Activated CD8-positive, alpha-beta memory T cell treated with anti-CD3 and anti-CD28 coated beads for 36 hours (primary cell): Measurements from ENCODE around the gene KLHL7. TPM values are rescaled to one million over a fixed set of nuclear protein-coding genes. Genes with fewer than 3 reads are reported as not detected.

ENCODE experiments used
- CTCF ChIA-PET: fragments of 350-600 bp; sonication (Branson Sonifier 250); formaldehyde crosslinking; loops from one replicate; lab custom pipeline; 2021; ENCODE audit warnings: antibody characterized with exemption; lab: Charles Lee
- POLR2A ChIA-PET: fragments of 350-600 bp; sonication (Branson Sonifier 250); formaldehyde crosslinking; loops from one replicate; lab custom pipeline; 2021; ENCODE audit warnings: antibody characterized with exemption; lab: Charles Lee
- total RNA-seq, 2 experiments: library from RNA; stranded (reverse); gene quantifications; one replicate each; pipeline ENCODE4 v1.2.3, GENCODE V29; 2021

The KLHL7 gene, protein sequence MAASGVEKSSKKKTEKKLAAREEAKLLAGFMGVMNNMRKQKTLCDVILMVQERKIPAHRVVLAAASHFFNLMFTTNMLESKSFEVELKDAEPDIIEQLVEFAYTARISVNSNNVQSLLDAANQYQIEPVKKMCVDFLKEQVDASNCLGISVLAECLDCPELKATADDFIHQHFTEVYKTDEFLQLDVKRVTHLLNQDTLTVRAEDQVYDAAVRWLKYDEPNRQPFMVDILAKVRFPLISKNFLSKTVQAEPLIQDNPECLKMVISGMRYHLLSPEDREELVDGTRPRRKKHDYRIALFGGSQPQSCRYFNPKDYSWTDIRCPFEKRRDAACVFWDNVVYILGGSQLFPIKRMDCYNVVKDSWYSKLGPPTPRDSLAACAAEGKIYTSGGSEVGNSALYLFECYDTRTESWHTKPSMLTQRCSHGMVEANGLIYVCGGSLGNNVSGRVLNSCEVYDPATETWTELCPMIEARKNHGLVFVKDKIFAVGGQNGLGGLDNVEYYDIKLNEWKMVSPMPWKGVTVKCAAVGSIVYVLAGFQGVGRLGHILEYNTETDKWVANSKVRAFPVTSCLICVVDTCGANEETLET
- total RNA-seq: 10 to 100 TPM; 19.3 to 19.5 TPM

GRCh38 chr7:23105644-23106056, at the start of gene KLHL7:
Gene KLHL7, plus strand, starts transcription at chr7:23105785. Its CDS starts 242 bp downstream, at chr7:23106027.
- CTCF ChIA-PET: interaction anchor here (0.5 to 1.4 kb wide), 5 partner anchors 20 to 438 kb away, joined by 3 to 7 read pairs (median 3); partner anchors contain the start of gene TOMM7
- POLR2A ChIA-PET: interaction anchor here (0.5 to 2.1 kb wide), 3 partner anchors 9 to 232 kb away, joined by 5 to 16 read pairs (median 6); partner anchors contain the start of gene NUP42

GRCh38 chr7:23058408-23059096, 47.0 kb upstream of the KLHL7 start:
- POLR2A ChIA-PET: no interaction called here
- CTCF ChIA-PET: interaction anchor here (0.6 kb wide), 1 partner anchor 141 kb away, joined by 3 read pairs; no protein-coding TSS in a partner anchor

DNA sequence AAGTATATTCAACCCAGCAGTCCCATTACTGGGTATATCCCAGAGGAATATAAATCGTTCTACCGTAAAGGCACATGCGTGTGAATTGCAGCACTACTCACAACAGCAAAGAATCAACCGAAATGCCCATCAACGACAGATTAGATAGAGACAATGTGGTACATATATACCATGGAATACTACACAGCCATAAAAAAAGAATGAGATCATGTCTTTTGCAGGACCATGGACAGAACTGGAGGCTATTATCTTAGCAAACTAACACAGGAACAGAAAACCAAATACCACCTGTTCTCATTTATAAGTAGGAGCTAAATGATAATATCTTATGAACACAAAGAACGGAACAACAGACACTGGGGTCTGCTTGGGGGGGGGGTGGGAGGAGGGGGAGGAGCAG, 44.3 kb upstream of the KLHL7 start:
- ChIA-PET CTCF (no interaction called here), POLR2A (no interaction called here)

- CTCF ChIA-PET: no interaction called here
- POLR2A ChIA-PET: no interaction called here
Observed at GRCh38 chr7:23062452-23062851, 43.1 kb upstream of the KLHL7 start.

GRCh38 chr7:23065974-23066373, 39.6 kb upstream of the KLHL7 start:
- ChIA-PET POLR2A (no interaction called here), CTCF (interaction anchor here (1.4 kb wide), 1 partner anchor 11 kb away, joined by 4 read pairs; no protein-coding TSS in a partner anchor)

DNA sequence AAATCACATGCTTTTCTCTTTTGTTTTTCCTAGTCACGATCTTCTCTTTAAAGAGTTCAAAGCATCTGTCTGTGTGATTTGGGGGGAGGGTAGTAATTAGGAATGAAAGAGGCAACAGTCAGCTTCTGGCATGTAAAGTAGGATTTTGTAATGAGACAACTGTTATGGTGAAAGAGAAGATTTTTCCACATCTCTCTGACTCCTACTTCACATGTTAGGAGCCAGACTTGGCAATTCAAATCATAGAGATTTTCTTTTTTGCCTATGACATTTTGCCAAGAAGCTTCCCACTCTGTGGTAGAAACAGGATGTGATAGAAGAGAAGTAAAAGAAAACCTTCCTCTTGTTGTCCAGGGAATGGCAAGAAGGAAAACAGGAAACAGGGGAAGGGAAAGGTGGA, 38.3 kb upstream of the KLHL7 start:
- CTCF ChIA-PET: no interaction called here
- POLR2A ChIA-PET: no interaction called here

GRCh38 chr7:23072048-23072447, 33.5 kb upstream of the KLHL7 start:
- CTCF ChIA-PET: no interaction called here
- POLR2A ChIA-PET: no interaction called here

GRCh38 chr7:23072922-23073321, 32.7 kb upstream of the KLHL7 start:
- POLR2A ChIA-PET: no interaction called here
- CTCF ChIA-PET: no interaction called here

GRCh38 chr7:23074443-23075261, 30.9 kb upstream of the KLHL7 start:
- ChIA-PET POLR2A (no interaction called here), CTCF (interaction anchor here (0.5 to 0.6 kb wide), 2 partner anchors 11 to 315 kb away, joined by 4 to 5 read pairs; no protein-coding TSS in a partner anchor)

DNA sequence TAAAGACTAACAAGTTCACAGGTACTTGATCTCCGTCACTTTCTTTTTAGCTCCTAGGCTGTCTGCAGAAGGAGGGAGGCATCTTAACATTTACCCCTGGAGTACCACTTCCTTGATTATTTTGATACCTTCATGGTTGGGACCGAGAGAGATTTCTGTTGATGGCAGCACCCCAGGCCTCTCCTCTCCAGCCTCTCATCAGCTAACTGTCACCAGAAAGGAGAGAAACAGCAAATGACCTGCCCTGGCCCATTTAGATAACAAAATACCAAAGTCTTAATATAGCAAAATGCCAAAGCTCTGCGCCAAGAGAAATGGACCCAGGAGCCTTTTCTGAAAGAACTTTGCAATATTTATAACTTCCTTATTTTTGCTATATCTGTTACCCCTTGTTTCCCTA, 30.0 kb upstream of the KLHL7 start:
- POLR2A ChIA-PET: no interaction called here
- CTCF ChIA-PET: no interaction called here

DNA sequence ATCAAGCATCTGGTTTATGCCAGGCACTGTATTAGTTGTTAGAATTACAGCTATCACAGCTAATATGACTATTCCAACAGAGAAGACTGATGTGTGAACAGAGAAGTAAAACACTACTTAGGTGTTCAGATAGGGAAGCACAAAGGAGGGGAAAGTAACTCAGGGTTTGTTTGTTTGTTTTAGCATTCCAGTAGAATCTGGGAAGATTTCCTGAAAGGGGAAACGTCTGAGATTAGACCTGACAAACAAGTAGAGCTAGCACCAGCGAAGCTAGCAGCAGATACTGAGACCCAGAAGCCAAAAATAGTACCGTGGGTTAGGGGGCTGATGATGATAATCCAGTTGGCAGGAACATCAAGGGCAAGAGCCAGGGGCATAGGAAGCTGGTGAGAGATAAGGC, 28.8 kb upstream of the KLHL7 start:
- ChIA-PET CTCF (no interaction called here), POLR2A (no interaction called here)

- POLR2A ChIA-PET: no interaction called here
- CTCF ChIA-PET: no interaction called here
Observed at GRCh38 chr7:23093111-23093510, 12.5 kb upstream of the KLHL7 start.

- CTCF ChIA-PET: no interaction called here
- POLR2A ChIA-PET: no interaction called here
Observed at GRCh38 chr7:23093546-23093945, 12.0 kb upstream of the KLHL7 start.

- ChIA-PET POLR2A (no interaction called here), CTCF (interaction anchor here (0.6 to 0.7 kb wide), 2 partner anchors 11 to 240 kb away, joined by 3 read pairs; no protein-coding TSS in a partner anchor)
Observed at GRCh38 chr7:23096518-23097290, 8.9 kb upstream of the KLHL7 start.

DNA sequence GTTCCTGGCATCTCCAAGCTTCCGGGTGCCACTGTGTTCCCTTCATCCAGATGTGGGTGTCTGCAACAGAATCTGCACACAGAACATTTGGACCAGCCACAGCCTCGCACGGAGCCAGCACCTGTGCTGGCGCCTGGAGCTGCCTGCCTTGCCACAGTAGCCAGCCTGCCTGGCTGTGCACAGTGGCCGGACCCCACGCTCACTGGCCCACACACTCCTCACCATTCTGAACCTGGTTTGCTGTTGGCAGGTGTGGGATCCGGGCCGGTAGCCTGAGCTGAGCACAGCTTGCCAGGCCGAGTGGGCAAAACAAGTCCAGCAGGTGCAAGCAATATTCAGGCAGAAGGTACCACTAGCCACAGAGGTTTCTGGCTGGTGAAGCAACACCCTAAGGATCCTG, 7.6 kb upstream of the KLHL7 start:
- POLR2A ChIA-PET: no interaction called here

DNA sequence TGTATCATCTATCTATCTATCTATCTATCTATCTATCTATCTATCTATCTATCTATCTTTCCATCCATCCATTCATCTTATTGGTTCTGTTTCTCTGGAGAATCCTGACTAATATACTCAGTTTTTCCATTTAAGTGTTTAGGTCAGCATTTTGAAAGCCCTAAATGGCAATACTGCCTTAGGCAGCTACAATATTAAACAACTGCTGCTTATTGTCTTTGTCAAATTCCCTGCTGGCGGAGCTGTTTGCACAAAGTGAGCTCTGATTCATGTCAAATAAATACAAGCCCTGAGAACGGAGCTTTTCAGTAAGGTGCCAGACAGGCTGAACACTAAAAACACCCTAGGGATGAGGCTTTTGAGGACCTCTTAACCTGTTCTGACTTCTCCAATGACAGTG, 7.1 kb upstream of the KLHL7 start:
- POLR2A ChIA-PET: no interaction called here
- CTCF ChIA-PET: no interaction called here

More for the DNA sequence above, 7.6 kb upstream of the KLHL7 start:
- CTCF ChIA-PET: no interaction called here

DNA sequence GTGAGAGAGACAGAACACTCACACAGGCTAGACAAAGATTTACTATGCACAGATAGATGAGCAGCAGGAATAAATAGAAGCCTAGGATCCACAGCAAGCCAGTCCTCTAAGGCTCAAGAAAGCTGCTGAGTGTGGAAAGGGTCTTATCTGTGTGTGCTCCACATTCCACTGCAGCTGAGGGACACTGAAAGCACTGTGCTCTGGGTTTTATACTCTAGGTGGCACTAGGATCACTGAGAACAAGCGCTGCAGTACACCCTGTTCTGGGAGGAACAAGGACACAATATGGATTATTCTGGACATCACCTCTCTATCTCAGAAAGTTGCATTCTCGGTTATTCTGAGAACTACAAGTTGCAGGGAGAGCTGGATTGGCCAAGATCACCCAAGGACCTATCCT, 4.9 kb upstream of the KLHL7 start:
- POLR2A ChIA-PET: no interaction called here
- CTCF ChIA-PET: no interaction called here

DNA sequence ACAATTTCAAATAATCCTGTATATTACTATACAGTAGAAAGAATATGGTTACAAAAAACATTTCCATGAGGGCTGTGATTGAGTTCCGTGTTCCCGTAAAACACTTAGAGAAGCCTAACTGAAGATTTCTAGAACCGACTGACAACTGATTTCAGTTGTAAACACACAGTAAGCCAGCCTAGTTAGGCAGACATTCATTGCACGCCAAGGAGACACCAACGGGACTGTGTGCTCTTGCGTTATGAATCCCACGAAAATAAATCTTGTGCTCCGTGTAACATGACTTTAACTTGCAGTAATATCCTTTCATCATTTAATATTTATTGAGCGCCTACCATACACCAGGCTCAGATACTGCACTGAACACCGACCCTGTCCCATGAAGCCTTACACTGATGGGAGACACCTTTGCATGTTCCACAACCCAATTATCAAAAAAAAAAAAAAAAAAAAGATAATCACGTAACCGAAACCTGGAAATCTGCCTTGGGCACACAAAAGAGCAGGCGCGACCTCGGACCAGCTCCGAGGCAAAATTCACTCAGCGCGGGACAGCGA, 420 bp upstream of the KLHL7 start:
- ChIA-PET POLR2A (interaction anchor here (0.5 to 2.1 kb wide), 3 partner anchors 9 to 231 kb away, joined by 5 to 16 read pairs (median 6); partner anchors contain the start of gene NUP42), CTCF (interaction anchor here (0.5 to 1.4 kb wide), 5 partner anchors 19 to 439 kb away, joined by 3 to 7 read pairs (median 5); partner anchors contain the start of gene TOMM7)
